ENCODE measurements around the gene BMP4.

DNA sequence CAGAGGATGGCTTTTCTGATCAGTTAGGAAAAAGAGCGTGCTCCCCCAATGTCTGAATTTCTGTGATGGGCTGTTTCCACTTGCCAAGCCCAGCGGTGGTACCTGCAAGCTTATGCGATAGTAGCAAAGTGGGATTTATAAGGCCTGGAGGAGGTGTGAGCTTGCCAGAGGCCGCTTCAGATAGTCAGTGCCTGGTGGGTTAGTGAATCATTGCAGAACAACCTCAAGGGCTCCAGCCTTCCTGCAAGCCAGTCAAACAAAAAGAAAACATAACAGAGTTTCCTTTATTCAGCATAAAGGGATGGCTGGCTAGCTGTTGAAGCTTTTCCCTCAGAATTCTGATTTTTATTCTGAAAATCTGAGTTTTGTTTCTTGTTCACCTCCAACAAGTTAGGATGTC is 7.6 kb upstream of the BMP4 start:
- TF ChIP-seq CTCF (optimal IDR thresholded peaks at IDR 0.05 in 1 of 3, IDR thresholded peaks at IDR 0.05 in 1 of 3, conservative IDR thresholded peaks at IDR 0.05 in 1 of 3; ENCODE audit: extremely low read depth in 1 of 3, insufficient read depth in 2 of 3, low read length in 3 of 3) = no peak
- no peak for TF ChIP-seq EZH2 (IDR thresholded peaks at IDR 0.05; ENCODE audit: low read length)
